Loucy (cell line): ENCODE data around the gene GNS.

Source experiments
- CTCF ChIP-seq: fragments of 200-600 bp; sonication (generic); conservative IDR thresholded peaks from 2 replicates; pipeline ENCODE4 v1.5.1; 2014; ENCODE audit warnings: mild to moderate bottlenecking, antibody characterized with exemption, low read length
- EZH2phosphoT487 ChIP-seq: fragments of 200-600 bp; IDR thresholded peaks from 2 replicates; pipeline ENCODE4 v1.6.1; 2018; ENCODE audit warnings: antibody characterized with exemption, mild to moderate bottlenecking, moderate library complexity, borderline replicate concordance

DNA sequence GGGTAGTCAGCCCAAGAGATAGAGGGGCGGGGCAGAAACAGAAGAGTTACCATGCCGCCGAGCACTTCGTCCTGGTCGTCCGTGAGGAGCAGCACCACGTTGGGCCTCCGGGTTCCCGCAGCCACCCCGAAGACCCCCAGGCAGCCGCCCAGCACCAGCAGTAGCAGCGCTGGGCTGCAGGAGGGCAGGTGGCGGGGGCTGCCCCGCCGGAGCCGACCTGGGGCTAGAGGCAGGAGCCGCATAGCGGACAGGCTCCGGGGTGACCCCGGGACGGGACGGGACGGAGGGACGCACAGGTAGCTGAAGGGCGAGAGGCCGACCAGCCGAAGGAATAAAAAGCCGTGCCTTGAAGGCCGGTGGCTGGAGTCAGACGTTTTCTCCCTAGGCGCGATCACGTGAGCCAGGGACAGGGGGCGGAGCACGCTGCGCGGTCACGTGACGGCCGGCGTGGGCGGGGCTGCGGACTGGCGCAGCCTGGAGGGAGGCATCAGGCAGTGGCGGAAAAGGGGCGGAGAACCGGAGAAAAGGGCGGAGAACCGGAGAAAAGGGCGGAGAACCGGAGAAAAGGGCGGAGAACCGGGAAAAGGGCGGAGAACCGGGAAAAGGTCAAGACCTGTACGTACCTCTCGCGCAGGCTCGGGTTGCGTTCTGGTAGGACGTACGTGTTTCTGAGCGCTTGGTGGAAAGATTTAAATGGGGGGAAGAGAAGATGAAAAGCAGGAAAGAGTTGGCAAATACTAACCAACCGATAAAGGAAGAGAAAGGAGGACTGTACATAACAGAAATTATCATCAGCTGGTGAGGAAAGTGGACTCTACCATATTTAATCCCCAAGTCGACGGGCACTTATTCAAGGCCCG, at the start of gene GNS:
- no peak for TF ChIP-seq CTCF
- TF ChIP-seq EZH2phosphoT487 = no peak
